DOHH2 (cell line): ENCODE data around the gene KMT5C.
"Not testable (repeated sequence)": the region's sequence is repeated elsewhere in the genome, so short reads cannot be mapped to it uniquely, and the experiment has no call there.

Source experiments
- H3F3A ChIP-seq: fragments of 200-600 bp; sonication (generic), shearing (Covaris generic); 2 replicates; pipeline ENCODE4 v1.6.0; 2016; ENCODE audit warnings: antibody characterized with exemption, mild to moderate bottlenecking; ENCODE audit not compliant: control insufficient read depth, insufficient read depth
- H3K27ac ChIP-seq: fragments of 200-600 bp; sonication (generic); 2 replicates; pipeline ENCODE4 v1.5.1; 2014; ENCODE audit warnings: low read depth, mild to moderate bottlenecking, low read length, moderate library complexity
- H3K27me3 ChIP-seq: fragments of 200-600 bp; sonication (generic); 2 replicates; pipeline ENCODE4 v1.6.1; 2014; ENCODE audit warnings: mild to moderate bottlenecking, low read length, mixed read lengths; ENCODE audit not compliant: control insufficient read depth
- H3K36me3 ChIP-seq: fragments of 200-600 bp; sonication (generic); 2 replicates; pipeline ENCODE4 v1.6.1; 2014; ENCODE audit warnings: mild to moderate bottlenecking, low read length, moderate library complexity, mixed read lengths; ENCODE audit not compliant: control insufficient read depth
- H3K4me1 ChIP-seq: fragments of 200-600 bp; sonication (generic); 2 replicates; pipeline ENCODE4 v1.6.1; 2014; ENCODE audit warnings: mild to moderate bottlenecking, low read length, mixed read lengths; ENCODE audit not compliant: control insufficient read depth
- H3K4me2 ChIP-seq: fragments of 200-600 bp; sonication (generic); 2 replicates; pipeline ENCODE4 v1.6.0; 2014; ENCODE audit warnings: mild to moderate bottlenecking, low read length, moderate library complexity
- H3K4me3 ChIP-seq: fragments of 200-600 bp; sonication (generic); 2 replicates; pipeline ENCODE4 v1.5.1; 2014; ENCODE audit warnings: mild to moderate bottlenecking, low read length, mixed read lengths
- H3K79me2 ChIP-seq: fragments of 200-600 bp; sonication (generic); 2 replicates; pipeline ENCODE4 v1.6.1; 2014; ENCODE audit warnings: mild to moderate bottlenecking, low read length, mixed read lengths; ENCODE audit not compliant: control insufficient read depth
- H3K9me2 ChIP-seq: fragments of 200-600 bp; sonication (generic); replicated peaks from 2 replicates; pipeline ENCODE4 v1.6.1; 2014; ENCODE audit warnings: mild to moderate bottlenecking, low read length, mixed read lengths; ENCODE audit not compliant: control insufficient read depth
- H3K9me3 ChIP-seq: fragments of 200-600 bp; sonication (generic); 2 replicates; pipeline ENCODE4 v1.6.1; 2014; ENCODE audit warnings: antibody characterized with exemption, low read length, mixed read lengths; ENCODE audit not compliant: control insufficient read depth, insufficient read depth
- H4K20me1 ChIP-seq: fragments of 200-600 bp; sonication (generic); 2 replicates; pipeline ENCODE4 v1.6.0; 2014; ENCODE audit warnings: low read depth, mild to moderate bottlenecking, antibody characterized with exemption, low read length, moderate library complexity; ENCODE audit not compliant: control insufficient read depth, insufficient read depth
- CTCF ChIP-seq: fragments of 200-600 bp; sonication (generic); IDR thresholded peaks from one replicate; pipeline ENCODE4 v1.5.1; 2014; ENCODE audit warnings: antibody characterized with exemption, mild to moderate bottlenecking, low read depth, low read length; ENCODE audit not compliant: poor library complexity, severe bottlenecking
- EZH2phosphoT487 ChIP-seq: fragments of 200-600 bp; sonication (generic); IDR thresholded peaks from 2 replicates; pipeline ENCODE4 v1.6.1; 2017; ENCODE audit warnings: borderline replicate concordance, mild to moderate bottlenecking, antibody characterized with exemption, low read length, moderate library complexity, mixed read lengths

The KMT5C gene

GRCh38 chr19:55324662-55325061, 15.0 kb upstream of the KMT5C start:
- TF ChIP-seq EZH2phosphoT487 (no peak), CTCF (no peak)
- no peaks in the 10 kb centered on the region for H4K20me1 ChIP-seq
- no peaks in the 10 kb centered on the region for H3K9me2 ChIP-seq
- no peak overlapping the region for H3K27ac ChIP-seq
- H3K4me3 ChIP-seq, result no peak overlapping the region
- H3K4me1 ChIP-seq, result no peaks in the 10 kb centered on the region
- no peaks in the 10 kb centered on the region for H3F3A ChIP-seq
- no peaks in the 10 kb centered on the region for H3K79me2 ChIP-seq
- no peaks in the 10 kb centered on the region for H3K9me3 ChIP-seq
- peaks cover 16% of the 10 kb centered on the region; the same call in 1 of the 2 replicates for H3K27me3 ChIP-seq
- H3K4me2 ChIP-seq, result no peak overlapping the region
- no peaks in the 10 kb centered on the region for H3K36me3 ChIP-seq

- Histone ChIP-seq H3K27ac (no peak within 1 kb of the TSS), H3F3A (no peaks in the 10 kb centered on the region), H3K27me3 (peaks cover 16% of the 10 kb centered on the region; the same call in 1 of the 2 replicates), H3K9me3 (no peaks in the 10 kb centered on the region), H3K4me3 (no peak within 1 kb of the TSS), H3K36me3 (no peaks in the 10 kb centered on the region), H3K79me2 (no peaks in the 10 kb centered on the region), H4K20me1 (no peaks in the 10 kb centered on the region), H3K4me1 (no peaks in the 10 kb centered on the region), H3K9me2 (no peaks in the 10 kb centered on the region), H3K4me2 (no peak within 1 kb of the TSS)
- no peak for TF ChIP-seq CTCF
- TF ChIP-seq EZH2phosphoT487, result no peak
These were observed 14.5 kb upstream of the KMT5C start, which contains the start of gene TMEM150B for GRCh38 chr19:55325172-55325571. Gene TMEM150B (minus strand): TSS chr19:55325341. CDS start chr19:55321036, 4,305 bp downstream.

- not testable (repeated sequence) for H3K27ac ChIP-seq, H3K4me2 ChIP-seq, H3K9me2 ChIP-seq, H3K4me3 ChIP-seq, H3K36me3 ChIP-seq, H4K20me1 ChIP-seq, H3F3A ChIP-seq, H3K79me2 ChIP-seq, H3K4me1 ChIP-seq, H3K9me3 ChIP-seq
- H3K27me3 ChIP-seq, result peaks cover 12% of the 10 kb centered on the region
These were observed 10.8 kb upstream of the KMT5C start for GRCh38 chr19:55328774-55329318.

- not testable (repeated sequence) for H4K20me1 ChIP-seq, H3K27ac ChIP-seq, H3K79me2 ChIP-seq, H3K4me3 ChIP-seq, H3K36me3 ChIP-seq, H3K9me3 ChIP-seq, H3F3A ChIP-seq, H3K9me2 ChIP-seq, H3K4me1 ChIP-seq, H3K4me2 ChIP-seq
- peaks cover 15% of the 10 kb centered on the region for H3K27me3 ChIP-seq
These were observed 9.9 kb upstream of the KMT5C start for GRCh38 chr19:55329791-55330190.
